ENCODE data around the gene NCDN.

Gene NCDN, protein sequence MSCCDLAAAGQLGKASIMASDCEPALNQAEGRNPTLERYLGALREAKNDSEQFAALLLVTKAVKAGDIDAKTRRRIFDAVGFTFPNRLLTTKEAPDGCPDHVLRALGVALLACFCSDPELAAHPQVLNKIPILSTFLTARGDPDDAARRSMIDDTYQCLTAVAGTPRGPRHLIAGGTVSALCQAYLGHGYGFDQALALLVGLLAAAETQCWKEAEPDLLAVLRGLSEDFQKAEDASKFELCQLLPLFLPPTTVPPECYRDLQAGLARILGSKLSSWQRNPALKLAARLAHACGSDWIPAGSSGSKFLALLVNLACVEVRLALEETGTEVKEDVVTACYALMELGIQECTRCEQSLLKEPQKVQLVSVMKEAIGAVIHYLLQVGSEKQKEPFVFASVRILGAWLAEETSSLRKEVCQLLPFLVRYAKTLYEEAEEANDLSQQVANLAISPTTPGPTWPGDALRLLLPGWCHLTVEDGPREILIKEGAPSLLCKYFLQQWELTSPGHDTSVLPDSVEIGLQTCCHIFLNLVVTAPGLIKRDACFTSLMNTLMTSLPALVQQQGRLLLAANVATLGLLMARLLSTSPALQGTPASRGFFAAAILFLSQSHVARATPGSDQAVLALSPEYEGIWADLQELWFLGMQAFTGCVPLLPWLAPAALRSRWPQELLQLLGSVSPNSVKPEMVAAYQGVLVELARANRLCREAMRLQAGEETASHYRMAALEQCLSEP

DNA sequence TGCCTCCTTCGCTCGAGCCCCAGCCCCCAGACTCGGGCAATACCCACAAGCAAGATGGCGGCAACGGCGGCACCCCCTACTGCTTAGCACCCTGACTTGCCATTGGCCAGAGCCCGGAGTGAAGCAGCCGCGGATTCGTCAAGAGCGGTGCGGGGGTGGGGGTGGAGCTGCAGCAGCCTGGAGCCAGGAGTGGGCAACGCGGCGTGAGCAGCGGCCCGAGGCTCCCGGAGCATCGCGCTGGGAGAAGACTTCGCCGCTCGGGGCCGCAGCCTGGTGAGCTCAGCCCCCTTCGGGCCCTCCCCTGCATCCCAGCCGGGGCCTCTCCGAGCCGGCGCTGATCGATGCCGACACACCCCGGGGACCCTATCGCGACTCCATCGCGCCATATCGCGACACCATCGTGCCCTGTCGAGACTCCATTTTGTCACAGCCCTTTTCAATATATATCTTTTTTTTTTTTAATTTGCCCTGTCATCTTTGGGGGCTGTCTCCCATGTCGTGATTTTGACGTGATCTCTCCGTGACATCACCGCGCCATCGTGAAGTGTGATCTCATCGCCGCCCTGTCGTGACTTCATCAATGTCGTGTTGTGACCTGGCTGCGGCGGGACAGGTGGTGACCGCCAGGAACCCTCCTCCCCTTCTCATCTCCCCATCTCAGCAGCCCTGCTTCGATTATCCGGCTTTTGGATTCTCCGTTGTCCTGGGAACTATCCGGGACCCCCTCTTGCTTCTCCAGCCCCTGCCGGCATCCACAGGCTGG, at the start of gene NCDN:
Gene NCDN, plus strand, starts transcription at position 189 of the 763 bp plus-strand sequence. Its CDS starts 392 bp downstream, at position 581.
- TF ChIP-seq, protein P1, sequence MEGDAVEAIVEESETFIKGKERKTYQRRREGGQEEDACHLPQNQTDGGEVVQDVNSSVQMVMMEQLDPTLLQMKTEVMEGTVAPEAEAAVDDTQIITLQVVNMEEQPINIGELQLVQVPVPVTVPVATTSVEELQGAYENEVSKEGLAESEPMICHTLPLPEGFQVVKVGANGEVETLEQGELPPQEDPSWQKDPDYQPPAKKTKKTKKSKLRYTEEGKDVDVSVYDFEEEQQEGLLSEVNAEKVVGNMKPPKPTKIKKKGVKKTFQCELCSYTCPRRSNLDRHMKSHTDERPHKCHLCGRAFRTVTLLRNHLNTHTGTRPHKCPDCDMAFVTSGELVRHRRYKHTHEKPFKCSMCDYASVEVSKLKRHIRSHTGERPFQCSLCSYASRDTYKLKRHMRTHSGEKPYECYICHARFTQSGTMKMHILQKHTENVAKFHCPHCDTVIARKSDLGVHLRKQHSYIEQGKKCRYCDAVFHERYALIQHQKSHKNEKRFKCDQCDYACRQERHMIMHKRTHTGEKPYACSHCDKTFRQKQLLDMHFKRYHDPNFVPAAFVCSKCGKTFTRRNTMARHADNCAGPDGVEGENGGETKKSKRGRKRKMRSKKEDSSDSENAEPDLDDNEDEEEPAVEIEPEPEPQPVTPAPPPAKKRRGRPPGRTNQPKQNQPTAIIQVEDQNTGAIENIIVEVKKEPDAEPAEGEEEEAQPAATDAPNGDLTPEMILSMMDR (IDR thresholded peaks at IDR 0.05; ENCODE audit: borderline replicate concordance, insufficient read depth, low read depth, low read length) = no peak
- H3K4me3 ChIP-seq (ENCODE audit: low read depth, low read length) = peak within 1 kb of the TSS; percentile 94

DNA sequence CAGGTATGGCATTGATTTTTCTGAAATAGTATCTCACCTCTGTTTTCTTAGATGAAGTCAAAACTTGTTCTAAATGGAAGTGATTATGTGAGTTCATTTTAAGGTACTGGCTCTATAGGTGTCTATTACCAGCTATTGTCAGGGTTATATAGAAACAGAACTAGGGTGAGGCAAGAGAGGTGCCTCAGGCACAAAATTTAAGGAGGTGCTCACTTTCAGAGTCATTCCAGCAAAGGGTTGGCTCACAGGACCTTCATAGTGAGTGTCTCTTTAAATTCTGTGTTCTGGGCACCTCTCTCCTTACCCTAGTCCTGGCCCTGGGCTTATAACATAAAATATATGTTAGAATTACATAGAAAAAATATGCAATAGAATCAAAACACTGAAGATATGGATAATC, 49.7 kb upstream of the NCDN start:
- H3K4me3 ChIP-seq (ENCODE audit: low read depth, low read length) = no peak overlapping the region
- TF ChIP-seq, protein P1 (IDR thresholded peaks at IDR 0.05; ENCODE audit: borderline replicate concordance, insufficient read depth, low read depth, low read length) = no peak

DNA sequence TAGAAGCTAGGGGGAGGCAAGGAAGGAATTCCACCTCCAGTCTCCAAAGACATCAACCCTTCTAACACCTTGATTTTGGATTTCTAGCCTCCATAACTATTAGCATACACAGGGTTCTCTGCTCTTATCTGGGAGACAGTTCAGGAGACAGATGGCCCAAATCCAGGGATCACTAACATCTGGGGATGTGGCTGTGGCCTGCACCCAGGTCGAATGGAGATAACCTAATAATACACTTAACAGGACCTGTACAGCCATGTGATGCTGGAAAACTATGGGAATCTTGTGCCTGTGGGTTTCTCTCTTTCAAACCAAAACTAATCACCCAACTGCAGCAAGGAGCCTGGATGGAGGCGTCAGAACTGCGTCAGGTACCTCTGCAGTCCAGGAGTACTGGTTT, 48.0 kb upstream of the NCDN start:
- TF ChIP-seq, protein P1 (IDR thresholded peaks at IDR 0.05; ENCODE audit: borderline replicate concordance, insufficient read depth, low read depth, low read length) = no peak

DNA sequence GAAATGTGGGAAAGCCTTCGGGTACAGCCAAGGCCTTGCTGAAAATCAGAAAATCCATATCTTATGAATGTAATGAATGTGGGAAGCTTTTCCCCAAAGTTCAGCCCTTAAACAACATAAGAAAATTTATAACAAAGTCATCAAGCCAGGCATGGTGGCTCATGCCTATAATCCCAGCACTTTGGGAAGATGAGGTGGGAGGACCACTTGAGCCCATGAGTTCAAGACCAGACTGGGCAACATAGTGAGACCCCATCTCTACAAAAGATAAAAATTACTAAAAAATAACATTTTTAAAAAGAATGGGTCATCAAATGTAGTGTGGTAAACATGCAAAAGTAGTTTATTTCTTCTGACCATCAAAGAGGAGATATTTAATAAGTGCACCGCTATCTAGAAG, 46.3 kb upstream of the NCDN start:
- TF ChIP-seq, protein P1 (IDR thresholded peaks at IDR 0.05; ENCODE audit: borderline replicate concordance, insufficient read depth, low read depth, low read length) = no peak
- H3K4me3 ChIP-seq (ENCODE audit: low read depth, low read length) = no peak overlapping the region

More for the DNA sequence above, 48.0 kb upstream of the NCDN start:
- H3K4me3 ChIP-seq (ENCODE audit: low read depth, low read length) = no peak overlapping the region

DNA sequence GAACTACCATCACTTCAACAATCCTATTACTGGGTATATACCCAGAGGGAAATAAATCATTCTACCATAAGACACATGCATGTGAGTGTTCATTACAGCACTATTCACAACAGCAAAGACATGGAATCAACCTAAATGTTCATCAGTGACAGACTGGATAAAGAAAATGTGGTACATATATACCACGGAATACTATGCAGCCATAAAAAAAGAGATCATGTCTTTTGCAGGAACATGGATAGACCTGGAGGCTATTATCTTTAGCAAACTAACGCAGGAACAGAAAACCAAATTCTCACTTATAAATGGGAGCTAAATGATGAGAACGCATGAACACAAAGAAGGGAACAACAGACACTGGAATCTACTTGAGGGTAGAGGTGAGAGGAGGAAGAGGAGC, 39.4 kb upstream of the NCDN start:
- H3K4me3 ChIP-seq (ENCODE audit: low read depth, low read length) = no peak overlapping the region
- TF ChIP-seq, protein P1 (IDR thresholded peaks at IDR 0.05; ENCODE audit: borderline replicate concordance, insufficient read depth, low read depth, low read length) = no peak

DNA sequence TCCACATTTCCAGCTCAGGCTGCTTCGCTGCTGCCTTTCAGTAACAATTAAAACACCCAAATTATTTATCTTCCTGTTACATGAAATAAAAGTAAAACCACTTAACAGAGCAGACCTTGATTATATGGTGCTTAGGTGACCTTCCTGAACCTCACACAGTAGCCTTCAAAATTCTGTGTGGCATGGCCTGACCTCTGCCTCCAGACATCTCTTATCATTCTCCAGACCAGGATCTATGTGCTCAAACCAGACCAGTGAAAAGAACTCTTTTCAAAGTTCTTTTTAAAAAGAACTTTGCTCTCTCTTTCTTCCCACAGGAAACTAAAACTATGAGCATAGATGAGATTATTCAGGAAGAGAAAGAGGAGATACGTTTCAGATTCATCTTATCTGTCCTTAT, 38.2 kb upstream of the NCDN start:
- TF ChIP-seq, protein P1 (IDR thresholded peaks at IDR 0.05; ENCODE audit: borderline replicate concordance, insufficient read depth, low read depth, low read length) = no peak
- H3K4me3 ChIP-seq (ENCODE audit: low read depth, low read length) = no peak overlapping the region

All from GM12875 (cell line).